HepG2 (cell line): ENCODE results near the gene ORC6. TPM values are rescaled to one million over a fixed set of nuclear protein-coding genes. Genes with fewer than 3 reads are reported as not detected.

Source experiments
- GATAD1 ChIP-seq: IDR thresholded peaks from 2 replicates; pipeline ENCODE4 v1.6.1; 2016; ENCODE audit warnings: missing genetic modification reagents, missing compliant biosample characterization
- HDAC2 ChIP-seq: sonication (generic); formaldehyde crosslinking; IDR thresholded peaks from 2 replicates; pipeline ENCODE4 v1.4.0; 2020; ENCODE audit warnings: missing genetic modification reagents
- HNRNPUL1 ChIP-seq: fragments of 200-400 bp; formaldehyde crosslinking; IDR thresholded peaks from 2 replicates; pipeline ENCODE4 v1.6.1; 2017; ENCODE audit warnings: low read depth, mild to moderate bottlenecking, low read length, moderate library complexity
- HOXD1 ChIP-seq: sonication (generic); formaldehyde crosslinking; IDR thresholded peaks from 2 replicates; pipeline ENCODE4 v1.5.0; 2020; ENCODE audit warnings: missing genetic modification reagents
- KLF12 ChIP-seq: sonication (generic); formaldehyde crosslinking; IDR thresholded peaks from 2 replicates; pipeline ENCODE4 v1.4.0; 2020; ENCODE audit warnings: missing genetic modification reagents, borderline replicate concordance
- MTA1 ChIP-seq: sonication (generic); formaldehyde crosslinking; IDR thresholded peaks from 2 replicates; pipeline ENCODE4 v1.4.0; 2020; ENCODE audit warnings: missing genetic modification reagents, mild to moderate bottlenecking, borderline replicate concordance
- MYC ChIP-seq: sonication (generic); formaldehyde crosslinking; IDR thresholded peaks from 2 replicates; pipeline ENCODE4 v1.9.0; 2021; ENCODE audit warnings: missing genetic modification reagents, borderline replicate concordance
- NFIB ChIP-seq: sonication (generic); formaldehyde crosslinking; IDR thresholded peaks from 2 replicates; pipeline ENCODE4 v1.9.0; 2021; ENCODE audit warnings: missing genetic modification reagents, mild to moderate bottlenecking, borderline replicate concordance
- NONO ChIP-seq, 2 experiments: fragments of 450-650 bp in 1 of 2; sonication (generic) in 1 of 2; formaldehyde crosslinking in 1 of 2; IDR thresholded peaks in 1 of 2; conservative IDR thresholded peaks in 1 of 2; 2 replicates each; pipeline versions ENCODE4 v1.6.1 to v1.8.0; 2017 to 2022; ENCODE audit warnings: mild to moderate bottlenecking in 1 of 2, missing genetic modification reagents in 1 of 2, moderate library complexity in 1 of 2
- RAD21 ChIP-seq: fragments of 450-650 bp; formaldehyde crosslinking; IDR thresholded peaks from 2 replicates; pipeline ENCODE4 v1.5.0; 2020; ENCODE audit warnings: mild to moderate bottlenecking
- RFX5 ChIP-seq: IDR thresholded peaks from 2 replicates; pipeline ENCODE4 v1.6.1; 2011; ENCODE audit warnings: low read depth, low read length, improper control_type of control experiment
- SAFB2 ChIP-seq: sonication (generic); formaldehyde crosslinking; IDR thresholded peaks from 2 replicates; pipeline ENCODE4 v1.5.1; 2020; ENCODE audit warnings: missing genetic modification reagents, low read depth, mild to moderate bottlenecking, borderline replicate concordance
- TBX2 ChIP-seq: sonication (generic); formaldehyde crosslinking; IDR thresholded peaks from 2 replicates; pipeline ENCODE4 v1.5.0; 2020; ENCODE audit warnings: missing genetic modification reagents, mild to moderate bottlenecking, borderline replicate concordance
- TEAD3 ChIP-seq: optimal IDR thresholded peaks from 2 replicates; pipeline ENCODE3; 2016; ENCODE audit warnings: borderline replicate concordance
- TEF ChIP-seq: sonication (generic); formaldehyde crosslinking; IDR thresholded peaks from 2 replicates; pipeline ENCODE4 v1.5.0; 2020; ENCODE audit warnings: missing genetic modification reagents
- XRCC5 ChIP-seq: fragments of 200-400 bp; formaldehyde crosslinking; optimal IDR thresholded peaks from 2 replicates; pipeline ENCODE3; 2017; ENCODE audit warnings: mild to moderate bottlenecking, low read length
- ZBTB20 ChIP-seq: sonication (generic); formaldehyde crosslinking; IDR thresholded peaks from 2 replicates; pipeline ENCODE4 v1.8.1; 2023; ENCODE audit warnings: missing genetic modification reagents, low read depth, mild to moderate bottlenecking, borderline replicate concordance
- ZFP36L2 ChIP-seq: sonication (generic); formaldehyde crosslinking; IDR thresholded peaks from 2 replicates; pipeline ENCODE4 v1.4.0; 2020; ENCODE audit warnings: missing genetic modification reagents
- ZMYM2 ChIP-seq: sonication (generic); formaldehyde crosslinking; IDR thresholded peaks from 2 replicates; pipeline ENCODE4 v1.8.0; 2022; ENCODE audit warnings: mild to moderate bottlenecking, missing genetic modification reagents
- ZNF407 ChIP-seq: sonication (generic); formaldehyde crosslinking; IDR thresholded peaks from one replicate; pipeline ENCODE4 v1.5.1; 2020; ENCODE audit warnings: mild to moderate bottlenecking, missing genetic modification reagents; ENCODE audit errors: not compliant biosample characterization
- polyA plus RNA-seq, 8 experiments: library from polyadenylated mRNA; depleted of rRNA in 3 of 8; stranded (reverse) in 7 of 8; unstranded in 1 of 8; fragments of >200 nt; fragmentation: Illumina TruSeq in 4 of 8; extraction: Trizol in 4 of 8; gene quantifications; 2 replicates each; pipeline versions ENCODE4 v1.2.1 to v1.2.3, GENCODE V29; 2011 to 2016; ENCODE audit warnings: low read depth in 4 of 8, missing spikeins in 1 of 8, mixed read lengths in 1 of 8; ENCODE audit not compliant: insufficient read depth in 1 of 8
- total RNA-seq, 5 experiments: library from RNA; depleted of rRNA; stranded (reverse); fragments of >200 nt; fragmentation: Illumina TruSeq; extraction: Trizol; gene quantifications; 2 replicates each; pipeline ENCODE4 v1.2.3, GENCODE V29; 2016; ENCODE audit warnings: low read depth in 1 of 5

Gene ORC6
- total and polyA plus RNA-seq, 2 of the 13 experiments (the other 11 are each of a cell fraction or from before 2014, with no cell fraction given), result 34.2 to 69.8 TPM

- TF ChIP-seq KLF12 (CRISPR knock-in tag) (no peak), XRCC5 (peak; percentile 53), MTA1 (CRISPR knock-in tag) (0 out of 2 replicates have a peak, but pooled peaks have one; percentile 52), HOXD1 (no peak), RAD21 (CRISPR knock-in tag) (0 out of 2 replicates have a peak, but pooled peaks have one; percentile 23), NONO (IDR thresholded peaks at IDR 0.05) (no peak), NONO (CRISPR knock-in tag; conservative IDR thresholded peaks at IDR 0.05) (0 out of 2 replicates have a peak, but pooled peaks have one; percentile 49), HNRNPUL1 (no peak), RFX5 (no peak), ZMYM2 (CRISPR knock-in tag) (0 out of 2 replicates have a peak, but pooled peaks have one; percentile 26), HDAC2 (peak; percentile 41; the same call in 1 of the 2 replicates), NFIB (no peak), MYC (CRISPR knock-in tag) (peak; percentile 5; the same call in 1 of the 2 replicates), ZBTB20 (CRISPR knock-in tag) (0 out of 2 replicates have a peak, but pooled peaks have one; percentile 45), ZNF407 (CRISPR knock-in tag) (no peak), SAFB2 (0 out of 2 replicates have a peak, but pooled peaks have one; percentile 51), TBX2 (CRISPR knock-in tag) (peak; percentile 26; the same call in 1 of the 2 replicates), TEAD3 (CRISPR knock-in tag) (peak; percentile 88), GATAD1 (CRISPR knock-in tag) (no peak), TEF (CRISPR knock-in tag) (peak; percentile 93; the same call in 1 of the 2 replicates), ZFP36L2 (CRISPR knock-in tag) (no peak)
Observed at GRCh38 chr16:46746821-46747776, 57.6 kb downstream of the ORC6 start (continued).
